ENCODE measurements around the gene NUBP1.

NUBP1 gene

DNA sequence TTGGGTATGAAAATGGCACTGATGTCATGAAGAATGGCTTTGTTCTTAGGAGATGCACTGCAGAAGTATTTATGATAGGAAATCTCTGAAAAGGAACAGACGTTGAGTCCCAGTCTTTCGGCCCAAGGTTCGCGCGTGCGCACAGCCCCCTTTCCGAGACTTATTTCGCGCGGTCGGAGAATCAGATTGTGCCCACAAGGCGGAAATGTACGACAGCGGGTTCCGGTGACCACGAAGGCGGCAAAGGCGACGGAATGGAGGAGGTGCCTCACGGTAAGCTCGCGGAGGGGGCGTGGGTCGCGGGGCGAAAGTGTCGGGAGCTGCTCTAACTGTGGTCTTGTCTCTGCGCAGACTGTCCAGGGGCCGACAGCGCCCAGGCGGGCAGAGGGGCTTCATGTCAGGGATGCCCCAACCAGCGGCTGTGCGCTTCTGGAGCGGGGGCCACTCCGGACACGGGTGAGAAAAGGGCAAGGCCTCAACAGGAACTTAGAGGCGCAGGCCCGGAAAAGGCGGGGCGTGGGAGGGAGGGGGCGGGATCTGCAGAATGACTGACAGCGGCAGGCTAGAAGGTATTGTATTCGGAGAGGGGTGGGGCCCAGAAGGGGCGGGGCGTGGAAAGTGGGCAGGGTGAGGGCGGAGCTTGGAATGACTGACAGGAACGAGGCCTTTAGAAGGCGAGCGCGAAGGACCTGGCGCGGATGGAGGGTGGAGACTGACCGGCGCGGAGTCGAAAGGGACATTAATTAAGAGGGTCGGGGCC lies at the start of gene NUBP1:
NUBP1 (plus strand) TSS at position 233 of the 760 bp plus-strand sequence; CDS start at position 255, 22 bp downstream.
- Histone ChIP-seq H3K36me3 (ENCODE audit: control insufficient read depth, insufficient read depth, low read length) (no peaks in the 10 kb centered on the region), H3K9me3 (ENCODE audit: control insufficient read depth, insufficient read depth, low read length) (no peaks in the 10 kb centered on the region), H3K4me3 (ENCODE audit: low read depth, low read length) (peak within 1 kb of the TSS; percentile 92), H3K27me3 (ENCODE audit: control insufficient read depth, insufficient read depth, low read length) (no peaks in the 10 kb centered on the region), H3K4me1 (ENCODE audit: control insufficient read depth, insufficient read depth, low read length) (no peaks in the 10 kb centered on the region), H3K9ac (ENCODE audit: low read depth, low read length) (peak within 1 kb of the TSS; percentile 93)

DNA sequence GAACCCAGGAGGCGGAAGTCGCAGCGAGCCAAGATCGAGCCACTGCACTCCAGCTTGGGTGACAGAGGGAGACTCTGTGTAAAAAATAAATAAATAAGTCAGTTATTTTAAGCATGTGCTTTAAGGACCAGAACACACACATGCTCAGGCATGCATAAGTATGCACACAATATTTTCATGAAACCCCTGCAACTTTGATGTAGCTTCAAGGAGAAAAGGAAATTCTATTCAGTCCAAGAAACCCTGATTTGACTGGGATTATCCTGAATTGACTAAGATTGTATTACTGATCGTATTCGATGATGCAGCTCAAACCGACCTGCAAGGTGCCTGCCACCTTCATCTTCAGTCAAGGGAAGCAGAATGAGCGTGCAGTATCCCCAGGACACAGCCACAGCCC lies 49.8 kb upstream of the NUBP1 start:
- Histone ChIP-seq H3K4me1 (ENCODE audit: control insufficient read depth, insufficient read depth, low read length) (no peaks in the 10 kb centered on the region), H3K4me3 (ENCODE audit: low read depth, low read length) (no peak overlapping the region), H3K36me3 (ENCODE audit: control insufficient read depth, insufficient read depth, low read length) (no peaks in the 10 kb centered on the region), H3K9ac (ENCODE audit: low read depth, low read length) (no peak overlapping the region), H3K27me3 (ENCODE audit: control insufficient read depth, insufficient read depth, low read length) (no peaks in the 10 kb centered on the region), H3K9me3 (ENCODE audit: control insufficient read depth, insufficient read depth, low read length) (no peaks in the 10 kb centered on the region)

DNA sequence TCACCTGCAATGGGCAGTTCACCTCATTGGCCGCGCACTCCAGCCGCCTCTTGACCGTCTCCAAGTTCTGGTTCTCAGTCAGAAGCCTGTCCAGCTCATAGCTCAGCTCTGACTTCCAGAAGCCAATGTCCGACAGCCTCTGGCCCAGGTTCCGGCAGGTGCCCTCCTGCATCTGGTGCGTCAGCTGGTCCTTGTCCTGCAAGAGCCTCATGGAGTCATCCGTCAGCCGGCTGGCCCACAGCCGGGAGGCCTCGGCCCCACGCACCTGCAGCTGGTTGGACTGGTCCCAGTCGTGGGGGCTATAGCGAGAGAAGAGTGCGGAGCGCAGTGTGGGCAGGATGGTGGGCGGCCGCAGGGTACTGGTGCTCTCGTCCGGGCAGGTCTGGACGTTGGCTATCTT lies 49.3 kb upstream of the NUBP1 start:
- Histone ChIP-seq H3K4me3 (ENCODE audit: low read depth, low read length) (no peak overlapping the region), H3K27me3 (ENCODE audit: control insufficient read depth, insufficient read depth, low read length) (no peaks in the 10 kb centered on the region), H3K4me1 (ENCODE audit: control insufficient read depth, insufficient read depth, low read length) (no peaks in the 10 kb centered on the region), H3K9ac (ENCODE audit: low read depth, low read length) (no peak overlapping the region), H3K9me3 (ENCODE audit: control insufficient read depth, insufficient read depth, low read length) (no peaks in the 10 kb centered on the region), H3K36me3 (ENCODE audit: control insufficient read depth, insufficient read depth, low read length) (no peaks in the 10 kb centered on the region)

DNA sequence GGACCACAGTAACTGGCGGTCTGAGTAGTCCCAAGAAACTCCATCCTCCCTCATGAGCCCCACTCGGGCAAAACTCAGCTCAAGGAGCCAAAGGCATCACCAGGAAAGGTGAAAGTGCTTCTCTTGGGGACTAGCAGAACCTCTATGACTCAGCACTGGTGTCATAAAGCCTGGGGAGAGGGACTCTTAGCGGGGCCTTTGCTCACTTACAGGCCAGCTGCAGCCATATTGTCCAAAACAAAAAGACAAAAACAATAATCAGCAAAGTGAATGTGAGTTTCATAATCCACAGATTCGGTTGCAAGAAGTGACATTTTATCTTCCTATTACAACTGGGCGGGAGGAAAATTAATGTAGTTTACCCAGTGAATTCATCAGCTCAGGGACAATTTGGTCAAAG lies 48.8 kb upstream of the NUBP1 start, which contains the start of gene TEKT5:
TEKT5 (minus strand) TSS at position 101 of the 400 bp plus-strand sequence; CDS start at position 44, 57 bp downstream.
- Histone ChIP-seq H3K9ac (ENCODE audit: low read depth, low read length) (no peak within 1 kb of the TSS), H3K4me1 (ENCODE audit: control insufficient read depth, insufficient read depth, low read length) (no peaks in the 10 kb centered on the region), H3K27me3 (ENCODE audit: control insufficient read depth, insufficient read depth, low read length) (no peaks in the 10 kb centered on the region), H3K36me3 (ENCODE audit: control insufficient read depth, insufficient read depth, low read length) (no peaks in the 10 kb centered on the region), H3K4me3 (ENCODE audit: low read depth, low read length) (no peak within 1 kb of the TSS), H3K9me3 (ENCODE audit: control insufficient read depth, insufficient read depth, low read length) (no peaks in the 10 kb centered on the region)

DNA sequence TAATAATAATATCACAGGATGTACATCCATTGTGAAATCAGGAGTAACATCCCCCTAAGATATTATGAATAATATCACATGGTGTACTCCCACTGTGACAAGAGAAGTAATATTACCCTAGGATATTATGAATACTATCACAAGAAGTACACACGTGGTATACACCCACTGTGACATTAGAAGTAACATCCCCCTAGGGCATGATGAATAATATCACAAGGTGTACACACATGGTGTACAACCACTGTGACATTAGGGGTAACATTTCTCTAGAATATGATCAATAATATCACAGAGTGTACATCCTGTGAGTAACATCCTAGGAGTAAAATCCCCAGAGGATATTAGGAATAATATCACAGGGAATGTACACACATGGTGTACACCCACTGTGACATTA lies 43.9 kb upstream of the NUBP1 start:
- Histone ChIP-seq H3K4me3 (ENCODE audit: low read depth, low read length) (no peak overlapping the region), H3K4me1 (ENCODE audit: control insufficient read depth, insufficient read depth, low read length) (no peaks in the 10 kb centered on the region), H3K27me3 (ENCODE audit: control insufficient read depth, insufficient read depth, low read length) (no peaks in the 10 kb centered on the region), H3K36me3 (ENCODE audit: control insufficient read depth, insufficient read depth, low read length) (no peaks in the 10 kb centered on the region), H3K9ac (ENCODE audit: low read depth, low read length) (no peak overlapping the region), H3K9me3 (ENCODE audit: control insufficient read depth, insufficient read depth, low read length) (no peaks in the 10 kb centered on the region)

DNA sequence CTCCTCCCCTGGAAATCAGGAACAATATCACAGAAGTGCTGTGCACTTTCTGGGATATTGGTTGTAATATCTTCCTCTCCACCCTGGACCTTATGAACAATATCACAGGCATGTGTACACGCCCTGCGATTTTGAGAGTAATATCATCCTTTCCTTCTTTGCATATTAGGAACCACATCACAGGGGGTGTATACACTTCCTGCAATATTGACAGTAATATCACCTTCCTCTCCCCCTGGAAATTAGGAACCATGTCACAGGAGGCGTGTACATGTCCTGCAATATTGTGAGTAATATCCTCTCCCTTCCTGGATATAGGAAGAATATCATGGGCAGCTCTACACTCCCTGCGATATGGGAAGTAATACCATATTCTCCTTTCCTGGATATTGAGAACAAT lies 34.7 kb upstream of the NUBP1 start:
- H3K27me3 ChIP-seq (ENCODE audit: control insufficient read depth, insufficient read depth, low read length) = peaks cover 2% of the 10 kb centered on the region
- H3K4me3 ChIP-seq (ENCODE audit: low read depth, low read length) = no peak overlapping the region
- H3K9me3 ChIP-seq (ENCODE audit: control insufficient read depth, insufficient read depth, low read length) = no peaks in the 10 kb centered on the region
- no peaks in the 10 kb centered on the region for H3K36me3 ChIP-seq (ENCODE audit: control insufficient read depth, insufficient read depth, low read length)
- H3K9ac ChIP-seq (ENCODE audit: low read depth, low read length) = no peak overlapping the region
- no peaks in the 10 kb centered on the region for H3K4me1 ChIP-seq (ENCODE audit: control insufficient read depth, insufficient read depth, low read length)

DNA sequence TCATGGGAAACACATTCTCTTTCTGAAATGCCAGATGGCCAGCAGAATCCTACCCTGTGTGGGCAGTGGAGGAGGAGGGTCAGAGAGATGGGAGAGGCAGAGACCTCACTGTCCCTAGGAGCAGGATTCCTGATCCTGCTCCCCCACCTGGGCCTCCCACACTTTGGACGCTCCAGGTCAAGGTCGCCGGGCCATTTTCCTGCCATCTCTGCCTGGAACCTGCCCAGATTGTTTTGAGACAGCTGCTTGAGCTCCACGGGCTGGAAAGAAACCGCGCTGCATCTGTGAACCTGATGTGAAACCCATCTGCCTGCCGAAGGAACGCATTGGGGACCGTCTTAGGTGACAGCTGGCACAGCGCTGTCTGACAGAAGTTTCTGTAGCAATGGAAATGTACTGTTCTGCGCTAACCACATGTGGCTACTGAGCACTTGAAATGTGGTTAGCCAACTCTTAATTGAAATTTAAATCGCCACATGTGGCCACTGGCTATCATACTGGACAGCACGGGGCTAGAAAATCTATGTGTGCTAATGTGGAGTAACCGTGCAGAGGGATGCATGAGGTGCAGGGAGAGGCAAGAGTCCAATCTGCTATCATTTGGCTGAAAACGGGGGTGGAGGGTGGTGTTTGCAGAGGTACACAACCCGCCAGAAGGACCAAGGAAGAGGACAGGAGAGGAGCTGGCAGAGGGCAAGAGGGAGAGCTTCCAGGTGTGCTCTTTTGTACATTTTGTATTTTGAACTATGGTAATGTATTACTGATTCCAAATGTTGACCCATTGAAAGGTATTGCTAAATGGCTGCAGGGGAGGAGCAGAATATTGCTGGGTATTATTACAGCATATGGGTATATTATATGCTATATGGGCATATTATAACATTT lies 15.4 kb upstream of the NUBP1 start:
- Histone ChIP-seq H3K9me3 (ENCODE audit: control insufficient read depth, insufficient read depth, low read length) (no peaks in the 10 kb centered on the region), H3K9ac (ENCODE audit: low read depth, low read length) (no peak overlapping the region), H3K27me3 (ENCODE audit: control insufficient read depth, insufficient read depth, low read length) (no peaks in the 10 kb centered on the region), H3K36me3 (ENCODE audit: control insufficient read depth, insufficient read depth, low read length) (no peaks in the 10 kb centered on the region), H3K4me1 (ENCODE audit: control insufficient read depth, insufficient read depth, low read length) (no peaks in the 10 kb centered on the region), H3K4me3 (ENCODE audit: low read depth, low read length) (no peak overlapping the region)

DNA sequence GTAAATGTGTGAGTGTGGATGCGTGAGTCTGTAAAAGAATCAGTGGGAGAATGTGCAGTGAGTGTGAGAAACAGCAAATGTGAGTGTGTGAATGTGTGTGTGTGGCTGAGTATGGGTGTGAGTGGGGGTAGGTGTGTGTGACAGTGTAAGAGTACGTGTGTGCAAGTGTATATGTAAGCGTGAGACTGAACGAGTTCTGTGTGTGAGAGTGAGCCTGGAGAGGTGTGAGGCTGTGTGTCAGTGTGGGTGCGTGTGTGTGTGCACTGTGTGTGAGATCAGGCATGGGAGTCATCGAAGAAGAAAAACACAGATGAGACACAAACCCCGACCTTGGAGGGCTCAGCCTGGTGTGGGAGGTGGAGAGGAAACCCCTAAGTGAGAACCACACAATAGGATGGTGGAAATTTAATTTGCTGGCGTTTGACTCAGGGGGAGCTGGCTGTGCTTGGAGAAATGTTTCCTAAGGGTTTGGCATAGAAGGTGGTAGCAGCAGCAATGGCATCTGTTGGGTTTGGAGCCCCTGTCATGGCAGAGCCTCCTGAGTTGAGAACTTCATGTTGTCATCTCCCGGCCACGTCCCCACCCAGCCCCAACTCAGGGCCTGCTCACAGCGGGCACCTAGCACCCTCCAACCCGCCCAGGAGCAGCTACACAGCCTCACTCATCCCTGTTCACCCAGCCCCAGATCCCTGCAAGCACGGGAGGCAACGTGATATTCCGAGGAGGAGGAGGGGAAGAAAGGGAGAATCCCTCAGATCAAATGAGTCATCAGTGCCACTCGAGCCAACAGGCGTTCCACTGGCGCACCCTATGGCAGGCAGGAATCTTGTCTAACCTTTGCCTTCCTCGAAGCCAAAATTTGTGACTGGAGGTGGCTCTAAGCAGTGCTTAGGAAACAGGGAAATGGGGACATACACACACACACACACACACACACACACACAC lies 14.3 kb upstream of the NUBP1 start:
- H3K4me3 ChIP-seq (ENCODE audit: low read depth, low read length) = no peak overlapping the region
- H3K9ac ChIP-seq (ENCODE audit: low read depth, low read length) = no peak overlapping the region
- no peaks in the 10 kb centered on the region for H3K4me1 ChIP-seq (ENCODE audit: control insufficient read depth, insufficient read depth, low read length)
- no peaks in the 10 kb centered on the region for H3K36me3 ChIP-seq (ENCODE audit: control insufficient read depth, insufficient read depth, low read length)
- H3K9me3 ChIP-seq (ENCODE audit: control insufficient read depth, insufficient read depth, low read length) = no peaks in the 10 kb centered on the region
- no peaks in the 10 kb centered on the region for H3K27me3 ChIP-seq (ENCODE audit: control insufficient read depth, insufficient read depth, low read length)

DNA sequence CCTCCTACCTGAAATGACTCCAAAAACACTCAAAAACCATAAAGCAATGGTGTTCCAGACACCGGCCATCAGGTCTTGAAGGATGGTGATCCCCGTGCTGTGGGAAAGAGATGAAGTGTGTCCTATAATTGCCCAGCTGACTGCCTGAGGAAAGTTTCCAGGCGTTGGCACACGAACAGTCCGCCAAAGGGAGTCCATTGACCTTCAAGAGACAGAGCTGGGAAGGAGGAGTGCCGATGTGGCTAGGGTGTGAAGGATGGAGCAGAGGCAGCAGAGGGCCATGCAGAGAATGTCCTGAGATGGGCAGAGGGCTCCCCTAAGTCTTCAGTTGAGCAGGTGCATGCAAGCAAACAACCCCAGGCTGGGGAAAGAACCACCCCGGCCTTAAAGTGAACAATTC lies 11.9 kb upstream of the NUBP1 start:
- Histone ChIP-seq H3K4me1 (ENCODE audit: control insufficient read depth, insufficient read depth, low read length) (no peaks in the 10 kb centered on the region), H3K36me3 (ENCODE audit: control insufficient read depth, insufficient read depth, low read length) (no peaks in the 10 kb centered on the region), H3K9ac (ENCODE audit: low read depth, low read length) (no peak overlapping the region), H3K9me3 (ENCODE audit: control insufficient read depth, insufficient read depth, low read length) (no peaks in the 10 kb centered on the region), H3K4me3 (ENCODE audit: low read depth, low read length) (no peak overlapping the region), H3K27me3 (ENCODE audit: control insufficient read depth, insufficient read depth, low read length) (no peaks in the 10 kb centered on the region)

DNA sequence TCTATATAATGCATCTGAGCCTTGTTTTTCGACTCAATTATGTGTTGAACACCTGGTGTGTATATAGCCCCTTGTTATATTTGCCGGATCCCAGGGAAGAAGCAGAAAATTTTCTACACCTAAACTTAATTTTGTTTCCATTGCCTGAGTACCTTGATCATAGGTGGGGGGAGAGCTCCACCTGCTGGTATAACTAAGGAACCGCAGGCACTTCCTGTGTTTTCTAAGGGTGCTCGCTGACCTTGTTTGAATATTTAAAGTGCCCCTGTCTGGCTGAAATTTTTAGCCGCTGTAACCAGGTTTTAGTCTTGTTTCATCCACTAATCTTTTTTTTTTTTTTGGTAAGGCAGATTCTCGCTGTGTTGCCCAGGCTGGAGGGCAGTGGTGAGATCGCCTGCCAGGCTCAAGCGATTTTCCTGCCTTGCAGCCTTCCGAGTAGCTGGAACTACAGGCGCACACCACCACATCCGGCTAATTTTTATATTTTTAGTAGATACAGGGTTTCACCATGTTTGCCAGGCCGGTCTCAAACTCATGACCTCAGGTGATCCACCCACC lies 6.5 kb upstream of the NUBP1 start:
- no peaks in the 10 kb centered on the region for H3K9me3 ChIP-seq (ENCODE audit: control insufficient read depth, insufficient read depth, low read length)
- H3K36me3 ChIP-seq (ENCODE audit: control insufficient read depth, insufficient read depth, low read length) = no peaks in the 10 kb centered on the region
- no peak overlapping the region for H3K9ac ChIP-seq (ENCODE audit: low read depth, low read length)
- H3K27me3 ChIP-seq (ENCODE audit: control insufficient read depth, insufficient read depth, low read length) = no peaks in the 10 kb centered on the region
- no peaks in the 10 kb centered on the region for H3K4me1 ChIP-seq (ENCODE audit: control insufficient read depth, insufficient read depth, low read length)
- H3K4me3 ChIP-seq (ENCODE audit: low read depth, low read length) = no peak overlapping the region
